Osteoblast (primary cell): ENCODE results near the gene PDE4B. TPM values are rescaled to one million over a fixed set of nuclear protein-coding genes. Genes with fewer than 3 reads are reported as not detected.

ENCODE experiments used
- DNase-seq: peaks from one replicate; pipeline ENCODE4 v3.0.0; 2011; ENCODE audit warnings: low spot score, mixed read lengths; ENCODE audit not compliant: insufficient read length; ENCODE audit errors: missing footprints
- H2AFZ ChIP-seq: 2 replicates; pipeline ENCODE4 v1.6.0; 2011; ENCODE audit warnings: mild to moderate bottlenecking, low read length
- H3K27ac ChIP-seq: 2 replicates; pipeline ENCODE4 v1.5.1; 2011; ENCODE audit warnings: mild to moderate bottlenecking, low read depth, low read length, moderate library complexity
- H3K27me3 ChIP-seq: 2 replicates; pipeline ENCODE4 v1.6.0; 2012; ENCODE audit warnings: mild to moderate bottlenecking, control low read depth, inconsistent platforms, low read length, moderate library complexity; ENCODE audit not compliant: insufficient read depth
- H3K36me3 ChIP-seq: 2 replicates; pipeline ENCODE4 v1.5.1; 2011; ENCODE audit warnings: mild to moderate bottlenecking, low read length, control low read depth, moderate library complexity; ENCODE audit not compliant: insufficient read depth
- H3K4me1 ChIP-seq: 2 replicates; pipeline ENCODE4 v1.5.1; 2011; ENCODE audit warnings: mild to moderate bottlenecking, low read length, control low read depth, moderate library complexity; ENCODE audit not compliant: insufficient read depth
- H3K4me2 ChIP-seq: 2 replicates; pipeline ENCODE4 v1.6.0; 2011; ENCODE audit warnings: mild to moderate bottlenecking, low read length; ENCODE audit not compliant: insufficient read depth
- H3K4me3 ChIP-seq: fragments of 200-600 bp; sonication (generic); 3 replicates; pipeline ENCODE4 v1.5.1; 2012; ENCODE audit warnings: mild to moderate bottlenecking, low read length, inconsistent platforms; ENCODE audit not compliant: insufficient read depth
- H3K79me2 ChIP-seq: 2 replicates; pipeline ENCODE4 v1.6.0; 2012; ENCODE audit warnings: mild to moderate bottlenecking, low read length, control low read depth, inconsistent platforms; ENCODE audit not compliant: insufficient read depth
- H3K9me3 ChIP-seq: 2 replicates; pipeline ENCODE4 v1.5.1; 2011; ENCODE audit warnings: low read depth, low read length, control low read depth
- H4K20me1 ChIP-seq: 2 replicates; pipeline ENCODE4 v1.6.0; 2012; ENCODE audit warnings: mild to moderate bottlenecking, low read length, control low read depth; ENCODE audit not compliant: insufficient read depth
- CTCF ChIP-seq: IDR thresholded peaks from 2 replicates; pipeline ENCODE4 v1.5.1; 2011; ENCODE audit warnings: mild to moderate bottlenecking, low read depth, low read length, moderate library complexity; ENCODE audit errors: extremely low read depth
- total RNA-seq: library from RNA; depleted of rRNA; stranded (reverse); fragments of >200 nt; gene quantifications from 2 replicates; pipeline ENCODE4 v1.2.3, GENCODE V29; 2012

PDE4B gene
- total RNA-seq, 1 donor, result 21.4 TPM

GRCh38 chr1:66182551-66183178 is 390.0 kb downstream of the PDE4B start:
- H3K79me2 ChIP-seq, result no peaks in the 10 kb centered on the region
- H3K4me3 ChIP-seq, result no peak overlapping the region
- H4K20me1 ChIP-seq, result no peaks in the 10 kb centered on the region
- peaks cover 13% of the 10 kb centered on the region for H3K4me1 ChIP-seq
- no peaks in the 10 kb centered on the region for H3K27me3 ChIP-seq
- H3K27ac ChIP-seq, result peak overlapping the region; percentile 82
- no peaks in the 10 kb centered on the region for H3K36me3 ChIP-seq
- H2AFZ ChIP-seq, result no peak overlapping the region
- peak overlapping the region; percentile 45 for H3K4me2 ChIP-seq
- no peak for TF ChIP-seq CTCF
- DNase-seq, result peak; percentile 65
- no peaks in the 10 kb centered on the region for H3K9me3 ChIP-seq

GRCh38 chr1:66183400-66183799 is 390.7 kb downstream of the PDE4B start:
- Histone ChIP-seq H3K36me3 (no peaks in the 10 kb centered on the region), H3K4me2 (peak overlapping the region; percentile 45), H3K4me1 (peaks cover 13% of the 10 kb centered on the region), H3K27me3 (no peaks in the 10 kb centered on the region), H3K79me2 (no peaks in the 10 kb centered on the region), H3K27ac (peak overlapping the region; percentile 82), H3K9me3 (no peaks in the 10 kb centered on the region), H3K4me3 (no peak overlapping the region), H4K20me1 (no peaks in the 10 kb centered on the region), H2AFZ (no peak overlapping the region)
- no peak for DNase-seq
- TF ChIP-seq CTCF, result no peak

GRCh38 chr1:66197120-66197519 is 404.4 kb downstream of the PDE4B start:
- H4K20me1 ChIP-seq, result no peaks in the 10 kb centered on the region
- H3K4me1 ChIP-seq, result no peaks in the 10 kb centered on the region
- TF ChIP-seq CTCF, result no peak
- no peaks in the 10 kb centered on the region for H3K79me2 ChIP-seq
- H3K36me3 ChIP-seq, result no peaks in the 10 kb centered on the region
- no peaks in the 10 kb centered on the region for H3K27me3 ChIP-seq
- H3K27ac ChIP-seq, result no peak overlapping the region
- H2AFZ ChIP-seq, result no peak overlapping the region
- no peak for DNase-seq
- no peak overlapping the region for H3K4me3 ChIP-seq
- H3K9me3 ChIP-seq, result no peaks in the 10 kb centered on the region
- H3K4me2 ChIP-seq, result no peak overlapping the region

- no peaks in the 10 kb centered on the region for H3K4me1 ChIP-seq
- no peak overlapping the region for H2AFZ ChIP-seq
- no peaks in the 10 kb centered on the region for H3K36me3 ChIP-seq
- H3K9me3 ChIP-seq, result no peaks in the 10 kb centered on the region
- no peak overlapping the region for H3K4me3 ChIP-seq
- TF ChIP-seq CTCF, result no peak
- no peaks in the 10 kb centered on the region for H3K27me3 ChIP-seq
- no peaks in the 10 kb centered on the region for H4K20me1 ChIP-seq
- H3K4me2 ChIP-seq, result no peak overlapping the region
- DNase-seq, result no peak
- H3K27ac ChIP-seq, result no peak overlapping the region
- no peaks in the 10 kb centered on the region for H3K79me2 ChIP-seq
Measured at GRCh38 chr1:66197785-66198184, 405.1 kb downstream of the PDE4B start.
